ENCODE measurements around the gene WNT4.

- no peak for TF ChIP-seq CTCF (IDR thresholded peaks at IDR 0.05)
- no peak for TF ChIP-seq POLR2A (IDR thresholded peaks at IDR 0.05)
Measured at GRCh38 chr1:22133247-22133930, 9.5 kb downstream of the WNT4 start.

All from Peyer's patch (tissue), 4 donors.